GM18858 (cell line): ENCODE results near the gene MYO9A.

ENCODE experiments used
- ATAC-seq: cut with Tn5 transposase; IDR thresholded peaks from one replicate; pipeline ENCODE4 v1.9.1; 2021; ENCODE audit not compliant: unreplicated experiment

The MYO9A gene

DNA sequence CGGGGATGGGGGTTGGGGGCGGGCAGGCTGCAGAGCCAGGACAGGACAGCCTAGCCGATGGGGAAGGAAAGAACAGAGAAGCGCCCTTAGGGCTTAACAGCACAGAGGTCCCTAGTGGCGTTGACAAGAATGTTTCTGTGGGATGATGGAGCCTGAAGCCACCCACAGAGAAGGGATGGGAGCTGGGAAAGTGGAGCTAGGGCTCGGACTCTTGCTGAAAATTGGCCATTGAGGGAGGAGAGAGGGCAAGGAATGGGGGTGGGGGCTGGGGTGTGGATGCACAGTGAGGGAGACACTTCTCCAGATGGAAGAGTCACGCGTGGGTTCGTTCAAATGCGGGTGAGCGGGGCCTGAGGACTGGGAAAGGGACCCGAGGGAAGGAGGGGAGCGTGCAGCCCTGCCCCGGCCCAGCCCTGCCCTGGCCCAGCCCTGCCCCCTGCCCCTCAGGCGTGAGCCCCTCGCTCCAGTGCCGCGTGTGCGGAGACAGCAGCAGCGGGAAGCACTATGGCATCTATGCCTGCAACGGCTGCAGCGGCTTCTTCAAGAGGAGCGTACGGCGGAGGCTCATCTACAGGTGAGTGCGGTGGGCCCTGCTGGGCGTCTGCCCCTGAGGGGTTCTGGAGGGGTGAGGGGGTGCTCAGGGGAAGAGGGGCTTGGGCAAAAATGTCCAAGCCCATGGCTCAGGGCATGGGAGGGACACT is 306.8 kb downstream of the MYO9A start:
- no peak for ATAC-seq

GRCh38 chr15:71810256-71811035 is 307.5 kb downstream of the MYO9A start, which contains the start of gene NR2E3:
NR2E3 (plus strand) TSS chr15:71810554; CDS start chr15:71810744, 190 bp downstream.
- no peak for ATAC-seq

DNA sequence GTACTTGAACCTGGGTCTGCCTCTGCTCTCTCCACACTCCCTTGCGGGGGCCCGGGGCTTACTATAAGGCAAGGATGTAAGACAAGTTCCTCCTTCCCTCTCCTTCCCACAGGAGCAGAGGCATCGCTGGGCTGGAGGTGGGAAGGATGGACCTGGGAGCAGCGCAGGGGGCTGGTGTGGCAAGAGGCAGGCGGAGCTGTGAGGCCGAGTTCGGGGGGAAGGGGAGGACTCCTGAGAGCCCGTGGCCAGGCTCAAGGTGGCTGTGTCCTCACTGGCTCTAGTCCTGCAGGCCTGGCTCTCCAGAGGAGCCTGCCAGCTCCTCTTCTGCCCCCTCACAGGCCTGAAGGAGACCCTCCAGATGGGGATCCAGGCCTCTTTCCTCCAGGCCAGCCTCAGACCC is 308.6 kb downstream of the MYO9A start:
- ATAC-seq = no peak

DNA sequence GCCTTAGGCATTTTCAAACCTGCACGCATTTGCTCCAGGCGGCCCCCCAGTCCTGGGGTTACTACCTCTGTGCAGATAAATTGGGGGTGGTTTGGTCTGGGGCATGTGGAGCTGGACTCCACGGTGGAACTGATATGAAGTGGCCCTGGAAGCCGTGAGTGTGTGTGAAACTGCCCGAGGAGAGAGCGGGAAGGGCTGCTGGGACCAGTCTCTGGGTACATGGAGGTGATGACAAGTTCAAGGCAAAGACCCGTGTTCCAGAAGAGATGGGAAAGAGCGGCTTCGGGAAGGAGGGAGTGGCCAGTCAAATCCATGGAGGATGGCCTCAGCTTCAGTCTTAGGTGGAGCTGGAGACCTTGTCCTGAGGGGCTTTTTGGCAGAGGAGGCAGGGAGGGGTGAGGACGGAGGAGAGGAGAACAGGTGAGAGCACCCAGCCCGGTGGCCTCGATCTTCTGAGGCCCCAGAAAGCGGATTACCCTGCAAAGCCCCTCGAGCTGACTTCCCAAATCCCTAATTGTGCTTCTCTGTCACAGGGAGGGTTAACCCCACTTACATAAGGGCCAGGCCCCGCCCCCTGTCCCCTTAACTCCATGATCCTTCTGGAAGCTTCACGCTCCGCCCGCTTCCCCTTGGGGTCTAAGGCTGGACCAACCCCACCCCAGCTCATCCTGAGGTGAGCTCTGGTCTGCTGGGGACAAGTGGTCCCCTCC is 309.5 kb downstream of the MYO9A start:
- no peak for ATAC-seq

DNA sequence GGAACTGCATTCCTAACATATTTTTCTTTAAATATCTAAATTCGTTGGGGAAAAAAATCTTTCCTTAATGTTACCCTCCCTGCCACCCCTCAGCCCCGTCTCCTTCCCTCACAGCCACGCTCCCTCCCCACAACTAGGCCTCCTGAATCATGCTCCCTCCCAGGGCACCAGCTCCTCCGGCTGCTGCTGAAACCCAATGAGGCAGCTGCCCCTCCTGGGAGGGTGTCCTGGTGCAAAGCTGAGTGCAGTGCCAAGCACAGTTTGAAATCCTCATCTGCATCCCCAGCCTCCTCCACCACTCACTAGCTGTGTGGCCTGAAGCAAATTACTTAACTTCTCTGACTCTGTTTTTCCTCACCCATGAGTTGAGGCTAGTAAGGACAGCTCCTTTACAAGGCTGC is 310.3 kb downstream of the MYO9A start:
- no peak for ATAC-seq

DNA sequence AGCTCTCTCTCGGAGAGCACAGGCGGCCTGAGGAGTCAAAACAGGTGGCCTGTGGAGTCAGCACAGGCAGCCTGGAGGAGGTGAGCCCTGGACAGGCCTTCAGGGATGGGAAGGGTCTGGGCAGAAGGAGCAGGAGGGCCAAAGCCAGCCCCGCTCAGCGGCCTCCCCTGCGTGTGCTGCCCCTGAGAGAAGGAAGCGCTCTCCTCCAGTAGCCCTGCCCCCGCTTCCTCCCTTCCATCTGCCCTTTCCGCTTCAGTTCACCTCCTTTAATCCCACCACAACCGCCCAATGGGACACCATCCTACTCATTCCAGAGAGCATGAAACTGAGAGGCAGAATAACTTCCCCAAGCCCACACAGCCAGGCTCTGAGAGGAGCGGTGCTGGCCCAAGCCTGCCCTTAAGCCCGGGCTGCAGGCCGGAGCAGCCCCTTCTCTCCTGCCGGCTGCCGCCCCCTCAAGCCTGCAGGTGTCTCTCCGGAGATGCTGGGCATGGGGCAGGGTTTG is 310.8 kb downstream of the MYO9A start:
- no peak for ATAC-seq

DNA sequence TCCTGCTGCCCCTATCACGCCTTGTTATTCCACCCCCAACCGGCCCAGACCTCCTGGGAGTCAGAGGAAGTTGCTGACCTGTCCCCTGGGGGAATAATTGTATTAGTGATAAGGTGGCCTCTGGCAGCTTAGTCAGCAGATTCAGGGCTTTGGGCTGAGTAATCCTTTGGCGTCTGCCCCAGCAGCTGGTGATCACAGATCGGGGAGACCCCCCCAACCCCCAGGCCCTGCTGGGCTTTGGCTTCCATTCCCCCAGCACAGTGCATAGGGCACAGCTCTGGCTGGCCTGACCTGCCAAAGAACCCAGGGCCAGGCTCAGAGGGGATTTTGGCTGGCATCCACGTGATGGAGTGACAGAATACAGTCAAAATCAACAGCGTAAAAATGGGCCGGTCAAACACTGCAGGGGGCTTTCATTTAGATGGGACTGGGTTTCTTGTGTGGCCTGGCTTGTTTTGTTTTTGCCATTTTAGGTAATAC is 311.5 kb downstream of the MYO9A start:
- no peak for ATAC-seq

- ATAC-seq = no peak
Observed at GRCh38 chr15:71804695-71805470, 313.1 kb downstream of the MYO9A start.

DNA sequence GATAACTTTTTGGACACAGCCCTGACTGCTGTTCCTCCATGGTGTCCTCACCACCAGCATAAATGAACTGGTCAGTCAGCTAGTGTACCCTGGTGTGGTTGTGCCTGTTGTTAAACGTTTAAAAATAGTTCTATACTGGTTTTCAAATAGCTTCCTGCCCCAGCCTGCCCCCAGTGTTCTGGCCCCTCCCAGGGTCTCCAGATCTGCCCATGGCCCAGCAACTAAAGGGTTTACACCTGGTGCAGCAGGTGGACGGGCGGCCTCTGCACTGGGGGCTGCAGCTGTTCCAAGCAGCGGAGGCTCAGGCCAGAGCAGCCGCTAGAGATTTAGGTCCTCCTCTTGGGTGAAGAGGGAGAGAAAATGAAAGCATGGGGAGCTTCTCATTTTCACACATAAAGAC is 313.7 kb downstream of the MYO9A start:
- no peak for ATAC-seq

- ATAC-seq = no peak
Observed at GRCh38 chr15:71802770-71803169, 315.2 kb downstream of the MYO9A start.

DNA sequence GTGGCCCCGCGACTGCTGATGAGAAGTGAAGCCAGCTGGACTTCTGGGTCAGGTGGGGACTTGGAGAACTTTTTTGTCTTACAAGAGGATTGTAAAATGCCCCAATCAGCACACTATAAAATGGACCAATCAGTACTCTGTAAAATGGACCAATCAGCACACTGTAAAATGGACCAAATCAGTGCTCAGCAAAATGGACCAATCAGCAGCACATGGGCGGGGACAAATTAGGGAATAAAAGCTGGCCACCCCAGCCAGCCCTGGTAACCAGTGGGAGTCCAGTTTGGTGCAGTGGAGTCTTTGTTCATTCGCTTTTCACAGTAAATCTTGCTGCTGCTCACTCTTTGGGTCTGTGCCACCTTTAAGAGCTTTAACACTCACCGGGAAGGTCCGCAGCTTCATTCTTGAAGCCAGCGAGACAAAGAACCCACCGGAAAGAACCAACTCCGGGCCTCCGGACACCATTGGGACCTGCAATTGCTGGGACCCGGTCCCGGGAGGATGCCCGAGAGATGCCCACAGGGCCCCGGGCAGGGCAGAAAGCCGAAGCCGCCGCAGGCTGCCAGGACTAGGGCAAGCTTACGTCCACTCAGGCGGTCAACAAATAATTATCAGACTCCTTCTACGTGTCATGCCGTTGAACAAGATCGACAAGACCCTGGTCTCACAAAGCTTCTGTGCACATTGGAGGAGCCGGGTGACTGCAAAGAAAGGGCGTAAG is 315.9 kb downstream of the MYO9A start:
- no peak for ATAC-seq

- no peak for ATAC-seq
Observed at GRCh38 chr15:71800835-71801745, 316.9 kb downstream of the MYO9A start.

GRCh38 chr15:71800190-71800589 is 317.8 kb downstream of the MYO9A start:
- ATAC-seq = no peak

DNA sequence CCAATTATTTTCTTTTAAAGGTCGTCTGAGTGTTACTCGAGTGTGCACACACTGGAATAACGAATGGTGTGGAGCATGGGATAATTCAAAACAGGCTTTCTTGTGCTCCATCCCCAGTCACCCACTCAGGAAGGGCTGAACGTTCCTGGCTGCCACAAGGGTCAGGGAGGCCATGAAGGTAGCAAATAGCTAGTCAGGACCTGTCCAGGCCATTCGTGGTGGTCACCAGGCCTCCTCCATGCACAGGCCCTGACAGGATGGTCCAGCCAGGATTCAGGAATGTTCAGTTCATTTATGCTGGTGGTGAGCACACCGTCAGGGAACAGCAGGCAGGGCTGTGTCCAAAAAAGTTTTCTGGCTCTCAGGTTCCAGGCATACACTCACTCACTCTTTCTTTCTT is 319.3 kb downstream of the MYO9A start:
- no peak for ATAC-seq

DNA sequence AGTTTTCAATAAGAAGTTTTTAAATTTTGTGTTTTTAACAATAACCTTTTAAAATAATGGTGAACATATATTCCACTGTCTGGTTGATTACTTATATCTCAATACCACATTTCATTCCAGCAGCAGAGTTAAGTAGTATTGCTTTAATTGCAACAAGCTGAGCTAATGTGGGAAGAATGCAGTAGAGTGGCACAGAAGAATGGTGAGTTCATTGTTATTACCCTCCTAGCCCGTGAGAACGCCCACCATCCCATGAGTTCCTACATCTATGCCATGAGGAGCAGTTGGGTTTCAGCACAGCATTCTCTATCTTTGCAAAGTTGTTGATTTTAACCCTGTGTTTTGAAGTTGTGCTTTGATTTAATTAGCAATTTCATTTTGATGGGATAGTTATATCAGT is 325.4 kb downstream of the MYO9A start:
- no peak for ATAC-seq

DNA sequence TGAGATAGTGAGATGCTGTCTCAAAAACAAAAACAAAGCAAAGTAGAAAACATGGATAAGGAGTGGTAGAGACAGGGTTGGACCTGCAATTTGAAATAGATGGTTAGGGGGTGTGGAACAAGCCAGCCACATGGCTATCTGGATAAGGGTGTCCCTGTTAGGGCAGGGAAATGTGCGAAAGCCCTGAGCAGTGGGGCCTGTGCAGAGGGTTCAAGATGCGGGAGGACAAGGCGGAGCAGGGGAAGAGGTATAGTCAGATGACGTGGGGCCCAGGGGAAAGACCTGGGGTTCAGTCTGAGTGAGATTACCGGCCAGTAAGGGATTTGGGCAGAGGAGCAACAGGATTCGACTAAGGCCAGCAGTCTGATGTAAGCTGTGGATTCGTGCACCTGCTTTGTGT is 326.0 kb downstream of the MYO9A start:
- no peak for ATAC-seq

DNA sequence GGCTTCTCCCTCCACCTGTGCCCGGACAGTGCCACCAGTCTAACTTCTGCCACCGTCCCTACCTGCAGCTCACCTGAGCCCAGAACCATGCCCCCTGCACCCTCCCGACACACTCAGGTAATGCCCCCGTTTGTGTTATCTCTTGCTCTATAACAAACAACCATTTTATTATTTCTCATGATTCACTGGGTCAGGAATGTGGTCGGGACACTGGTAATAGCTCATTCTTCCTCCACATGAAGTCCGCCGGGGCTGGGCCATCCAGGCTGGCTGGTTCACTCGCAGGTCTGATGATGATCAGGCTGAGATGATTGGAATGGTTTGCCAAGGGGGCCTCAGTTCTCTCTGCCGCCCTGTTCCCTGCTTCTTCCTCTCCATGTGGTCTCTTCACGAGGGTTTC is 327.9 kb downstream of the MYO9A start:
- no peak for ATAC-seq

GRCh38 chr15:71789616-71790015 is 328.3 kb downstream of the MYO9A start:
- no peak for ATAC-seq
